Fibroblast of peridontal ligament (primary cell): ENCODE results near the gene PCDHB14.
A peak's percentile ranks its signal among the peaks of the same experiment; 100 is the strongest.
"Not testable (repeated sequence)": the region's sequence is repeated elsewhere in the genome, so short reads cannot be mapped to it uniquely, and the experiment has no call there.

Experiments
- DNase-seq: peaks from one replicate; pipeline ENCODE4 v3.0.0-alpha.2; 2010; ENCODE audit errors: extremely low read depth

The PCDHB14 gene

GRCh38 chr5:141210281-141210680, 12.9 kb upstream of the PCDHB14 start:
- not testable (repeated sequence) for DNase-seq

- not testable (repeated sequence) for DNase-seq
These were observed 12.3 kb upstream of the PCDHB14 start for GRCh38 chr5:141210849-141211248.

DNA sequence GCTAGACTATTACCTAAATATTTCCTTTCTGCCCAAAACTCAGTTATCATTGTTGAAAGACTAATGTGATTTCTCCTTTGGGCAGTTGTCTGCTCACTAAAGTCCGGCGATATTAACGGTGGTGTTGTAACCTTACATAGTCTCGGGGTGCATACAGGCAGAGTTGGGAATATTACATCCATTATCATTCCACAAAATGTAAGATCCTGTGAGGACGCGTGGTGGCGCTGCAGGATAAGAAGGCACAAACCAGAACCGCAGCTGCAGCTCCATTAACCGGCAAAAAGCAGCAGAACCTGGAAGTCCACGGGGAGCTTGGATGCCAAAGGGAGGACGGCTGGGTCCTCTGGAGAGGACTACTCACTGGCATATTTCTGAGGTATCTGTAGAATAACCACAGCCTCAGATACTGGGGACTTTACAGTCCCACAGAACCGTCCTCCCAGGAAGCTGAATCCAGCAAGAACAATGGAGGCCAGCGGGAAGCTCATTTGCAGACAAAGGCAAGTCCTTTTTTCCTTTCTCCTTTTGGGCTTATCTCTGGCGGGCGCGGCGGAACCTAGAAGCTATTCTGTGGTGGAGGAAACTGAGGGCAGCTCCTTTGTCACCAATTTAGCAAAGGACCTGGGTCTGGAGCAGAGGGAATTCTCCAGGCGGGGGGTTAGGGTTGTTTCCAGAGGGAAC, 9.3 kb upstream of the PCDHB14 start, which contains the start of gene PCDHB13:
PCDHB13 (plus strand) TSS at position 264 of the 684 bp plus-strand sequence; CDS start at position 469, 205 bp downstream.
- DNase-seq = not testable (repeated sequence)

GRCh38 chr5:141214583-141214982, 8.6 kb upstream of the PCDHB14 start:
- not testable (repeated sequence) for DNase-seq

GRCh38 chr5:141215504-141215903, 7.6 kb upstream of the PCDHB14 start:
- not testable (repeated sequence) for DNase-seq

DNA sequence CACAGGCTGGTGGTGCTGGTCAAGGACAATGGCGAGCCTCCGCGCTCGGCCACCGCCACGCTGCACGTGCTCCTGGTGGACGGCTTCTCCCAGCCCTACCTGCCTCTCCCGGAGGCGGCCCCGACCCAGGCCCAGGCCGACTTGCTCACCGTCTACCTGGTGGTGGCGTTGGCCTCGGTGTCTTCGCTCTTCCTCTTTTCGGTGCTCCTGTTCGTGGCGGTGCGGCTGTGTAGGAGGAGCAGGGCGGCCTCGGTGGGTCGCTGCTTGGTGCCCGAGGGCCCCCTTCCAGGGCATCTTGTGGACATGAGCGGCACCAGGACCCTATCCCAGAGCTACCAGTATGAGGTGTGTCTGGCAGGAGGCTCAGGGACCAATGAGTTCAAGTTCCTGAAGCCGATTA, 7.1 kb upstream of the PCDHB14 start:
- not testable (repeated sequence) for DNase-seq

- not testable (repeated sequence) for DNase-seq
These were observed 1.7 kb downstream of the PCDHB14 start for GRCh38 chr5:141224844-141225243.

- not testable (repeated sequence) for DNase-seq
These were observed 2.3 kb downstream of the PCDHB14 start for GRCh38 chr5:141225421-141225820.

- DNase-seq = peak; percentile 7
These were observed 11.0 kb downstream of the PCDHB14 start for GRCh38 chr5:141234109-141234667.

DNA sequence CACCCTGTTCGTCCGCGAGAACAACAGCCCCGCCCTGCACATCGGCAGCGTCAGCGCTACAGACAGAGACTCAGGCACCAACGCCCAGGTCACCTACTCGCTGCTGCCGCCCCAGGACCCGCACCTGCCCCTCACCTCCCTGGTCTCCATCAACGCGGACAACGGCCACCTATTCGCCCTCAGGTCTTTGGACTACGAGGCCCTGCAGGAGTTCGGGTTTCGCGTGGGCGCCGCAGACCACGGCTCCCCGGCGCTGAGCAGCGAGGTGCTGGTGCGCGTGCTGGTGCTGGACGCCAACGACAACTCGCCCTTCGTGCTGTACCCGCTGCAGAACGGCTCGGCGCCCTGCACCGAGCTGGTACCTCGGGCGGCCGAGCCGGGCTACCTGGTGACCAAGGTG, 12.8 kb downstream of the PCDHB14 start:
- not testable (repeated sequence) for DNase-seq

GRCh38 chr5:141236516-141237313, 13.6 kb downstream of the PCDHB14 start:
- DNase-seq = no peak

DNA sequence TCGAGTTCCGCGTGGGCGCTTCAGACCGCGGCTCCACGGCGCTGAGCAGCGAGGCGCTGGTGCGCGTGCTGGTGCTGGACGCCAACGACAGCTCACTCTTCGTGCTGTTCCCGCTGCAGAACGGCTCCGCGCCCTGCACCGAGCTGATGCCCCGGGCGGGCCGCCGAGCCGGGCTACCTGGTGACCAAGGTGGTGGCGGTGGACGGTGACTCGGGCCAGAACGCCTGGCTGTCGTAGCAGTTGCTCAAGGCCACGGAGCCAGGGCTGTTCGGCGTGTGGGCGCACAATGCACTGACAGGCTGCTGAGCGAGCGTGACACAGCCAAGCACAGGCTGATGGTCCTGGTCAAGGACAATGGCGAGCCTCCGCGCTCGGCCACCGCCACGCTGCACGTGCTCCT, 18.4 kb downstream of the PCDHB14 start:
- no peak for DNase-seq

GRCh38 chr5:141245250-141245717, 22.1 kb downstream of the PCDHB14 start, which contains the start of gene PCDHB15:
Gene PCDHB15, plus strand, starts transcription at chr5:141245395. Its CDS starts 184 bp downstream, at chr5:141245579.
- DNase-seq = peak; percentile 4

- DNase-seq = not testable (repeated sequence)
These were observed 23.8 kb downstream of the PCDHB14 start for GRCh38 chr5:141246971-141247370.

- not testable (repeated sequence) for DNase-seq
These were observed 24.3 kb downstream of the PCDHB14 start for GRCh38 chr5:141247434-141247833.

DNA sequence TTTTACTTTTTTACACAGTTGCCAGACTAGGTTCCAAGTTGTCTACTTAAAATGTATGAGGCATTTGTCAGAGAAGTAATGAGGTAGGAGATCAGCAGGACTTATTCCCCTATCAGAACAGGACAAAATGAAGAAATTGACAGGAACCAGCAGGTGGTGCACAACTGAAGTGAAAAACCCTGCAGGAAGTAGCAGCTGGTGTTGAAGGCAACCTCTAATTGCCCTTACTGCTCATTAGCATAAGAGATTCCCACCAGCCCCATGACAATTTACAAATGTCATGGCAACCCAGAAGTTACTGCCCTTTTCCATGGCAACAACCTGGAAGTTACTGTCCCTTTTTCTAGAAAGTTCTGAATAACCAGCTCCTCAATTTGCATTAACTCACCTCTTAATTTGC, 27.4 kb downstream of the PCDHB14 start:
- DNase-seq = no peak

GRCh38 chr5:141258464-141258863, 35.3 kb downstream of the PCDHB14 start:
- DNase-seq = no peak

DNA sequence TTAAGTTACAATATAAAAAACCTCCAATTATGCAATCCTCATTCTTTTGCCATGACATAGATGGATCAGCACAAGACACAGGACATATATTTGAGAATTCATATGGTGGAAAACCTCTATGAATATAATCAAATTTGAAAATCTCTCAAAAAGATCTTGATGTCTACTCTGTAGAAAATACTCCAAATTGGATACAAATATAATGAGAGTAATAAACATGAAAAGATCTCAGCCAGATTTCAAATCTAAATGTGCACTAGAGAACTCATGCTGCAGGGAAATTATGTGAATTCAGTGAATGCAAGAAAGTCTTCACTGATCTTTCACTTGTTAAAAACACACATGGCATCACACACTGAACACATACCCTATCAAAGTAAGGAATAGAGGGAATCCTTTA, 35.8 kb downstream of the PCDHB14 start:
- no peak for DNase-seq

DNA sequence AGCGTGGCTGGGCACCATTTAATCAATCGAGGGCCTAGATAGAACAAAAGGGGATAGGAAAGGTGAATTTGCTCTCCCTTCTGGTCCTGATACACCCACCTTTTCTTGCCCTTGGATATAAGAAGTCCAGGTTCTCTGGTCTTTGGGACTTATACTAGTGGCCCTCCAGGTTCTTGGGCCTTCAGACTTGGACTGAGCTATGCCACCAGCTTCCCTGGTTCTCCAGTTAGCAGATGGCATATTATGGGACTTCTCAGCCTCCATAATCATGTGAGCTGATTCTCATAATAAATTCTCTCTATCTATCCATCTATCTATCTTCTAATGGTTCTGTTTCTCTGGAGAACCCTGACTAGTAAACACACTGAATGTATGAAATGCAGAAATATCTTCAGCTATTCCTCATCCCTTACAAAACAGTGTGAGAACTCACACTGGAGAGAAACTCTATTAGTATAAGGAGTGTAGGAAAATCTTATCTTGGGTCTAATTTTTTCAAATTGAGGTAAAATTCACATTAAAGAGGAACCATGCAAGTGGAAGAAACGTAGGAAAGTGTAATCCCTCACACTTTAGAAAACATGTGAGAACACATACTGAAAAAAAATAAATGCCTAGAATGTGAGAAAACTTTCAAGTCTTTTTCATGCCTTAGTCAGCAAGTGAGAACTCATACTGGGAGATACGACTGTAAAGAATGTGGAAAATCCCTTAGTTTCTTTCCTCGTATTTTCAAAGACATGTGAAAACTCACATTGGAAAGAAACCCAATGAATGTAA, 37.5 kb downstream of the PCDHB14 start:
- DNase-seq = peak; percentile 17

GRCh38 chr5:141261238-141261546, 38.0 kb downstream of the PCDHB14 start:
- DNase-seq = no peak

DNA sequence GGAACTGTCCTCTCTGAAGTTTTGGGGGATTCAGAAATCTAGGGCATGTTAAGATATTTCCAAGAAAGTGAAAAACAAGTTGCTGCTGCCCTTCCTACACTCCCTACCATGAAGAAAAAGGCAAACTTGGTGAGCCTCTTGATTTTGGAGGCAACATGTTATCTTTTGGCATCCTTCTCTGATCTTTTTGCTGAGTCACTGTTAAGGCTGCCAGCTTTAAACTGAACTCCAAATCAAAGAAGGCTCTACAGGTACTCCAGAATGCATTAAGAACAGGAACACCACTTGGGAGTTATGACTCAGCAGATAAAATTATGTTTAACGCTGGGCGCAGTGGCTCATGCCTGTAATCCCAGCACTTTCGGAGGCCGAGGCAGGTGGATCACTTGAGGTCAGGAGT, 46.1 kb downstream of the PCDHB14 start:
- no peak for DNase-seq

DNA sequence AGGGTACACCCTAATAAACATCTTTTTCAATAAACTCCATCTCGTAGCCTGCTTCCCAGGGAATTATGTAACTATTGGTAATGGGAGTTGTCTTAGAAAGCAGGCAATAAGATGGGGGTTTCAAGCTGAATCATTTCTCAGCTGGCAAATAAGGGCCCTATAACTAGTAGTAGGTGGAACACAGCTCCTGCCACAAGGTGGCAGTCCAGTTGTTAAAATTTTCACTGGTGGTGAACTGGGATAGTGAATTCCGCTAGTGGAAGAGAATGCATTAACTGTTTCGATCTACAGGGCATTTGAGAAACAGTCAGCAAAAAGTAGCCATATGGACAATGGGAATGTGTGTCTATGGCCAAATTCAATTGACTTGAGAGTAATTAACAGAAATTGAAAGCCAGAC, 49.8 kb downstream of the PCDHB14 start:
- no peak for DNase-seq
